ENCODE measurements around the gene HTT.

GRCh38 chr4:3263053-3263875 lies 188.8 kb downstream of the HTT start:
- TF ChIP-seq, protein P1, sequence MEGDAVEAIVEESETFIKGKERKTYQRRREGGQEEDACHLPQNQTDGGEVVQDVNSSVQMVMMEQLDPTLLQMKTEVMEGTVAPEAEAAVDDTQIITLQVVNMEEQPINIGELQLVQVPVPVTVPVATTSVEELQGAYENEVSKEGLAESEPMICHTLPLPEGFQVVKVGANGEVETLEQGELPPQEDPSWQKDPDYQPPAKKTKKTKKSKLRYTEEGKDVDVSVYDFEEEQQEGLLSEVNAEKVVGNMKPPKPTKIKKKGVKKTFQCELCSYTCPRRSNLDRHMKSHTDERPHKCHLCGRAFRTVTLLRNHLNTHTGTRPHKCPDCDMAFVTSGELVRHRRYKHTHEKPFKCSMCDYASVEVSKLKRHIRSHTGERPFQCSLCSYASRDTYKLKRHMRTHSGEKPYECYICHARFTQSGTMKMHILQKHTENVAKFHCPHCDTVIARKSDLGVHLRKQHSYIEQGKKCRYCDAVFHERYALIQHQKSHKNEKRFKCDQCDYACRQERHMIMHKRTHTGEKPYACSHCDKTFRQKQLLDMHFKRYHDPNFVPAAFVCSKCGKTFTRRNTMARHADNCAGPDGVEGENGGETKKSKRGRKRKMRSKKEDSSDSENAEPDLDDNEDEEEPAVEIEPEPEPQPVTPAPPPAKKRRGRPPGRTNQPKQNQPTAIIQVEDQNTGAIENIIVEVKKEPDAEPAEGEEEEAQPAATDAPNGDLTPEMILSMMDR (conservative IDR thresholded peaks at IDR 0.05; ENCODE audit: low read length): no peak
- no peak for TF ChIP-seq EZH2phosphoT487 (IDR thresholded peaks at IDR 0.05; ENCODE audit: borderline replicate concordance)

Data from Loucy (cell line).